HG02852 (cell line): ENCODE data around the gene INTS1.

ENCODE experiments used
- ATAC-seq: cut with Tn5 transposase; IDR thresholded peaks from one replicate; pipeline ENCODE4 v1.9.1; 2021; ENCODE audit warnings: mild to moderate bottlenecking, moderate library complexity; ENCODE audit not compliant: unreplicated experiment

INTS1 gene

DNA sequence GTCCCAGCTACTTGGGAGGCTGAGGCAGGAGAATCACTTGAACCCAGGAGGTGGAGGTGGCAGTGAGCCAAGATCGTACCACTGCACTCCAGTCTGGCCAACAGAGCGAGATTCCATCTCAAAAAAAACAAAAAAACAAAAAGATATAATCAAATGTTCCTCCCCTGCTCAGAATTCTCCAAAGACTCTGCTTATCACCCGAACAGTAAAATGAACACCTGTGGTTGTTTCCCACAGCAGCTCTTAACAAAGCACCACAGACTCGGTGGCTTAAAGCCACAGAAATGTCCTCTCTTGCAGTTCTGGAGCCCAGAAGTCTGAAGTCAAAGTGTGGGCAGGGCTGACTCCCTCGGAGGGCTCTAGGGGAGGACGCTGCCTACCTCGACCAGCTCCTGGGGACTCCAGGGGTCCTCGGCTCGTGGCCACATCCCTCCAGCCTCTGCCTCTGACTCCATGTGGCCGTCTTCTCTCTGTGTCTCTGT is 4.1 kb upstream of the INTS1 start:
- no peak for ATAC-seq

DNA sequence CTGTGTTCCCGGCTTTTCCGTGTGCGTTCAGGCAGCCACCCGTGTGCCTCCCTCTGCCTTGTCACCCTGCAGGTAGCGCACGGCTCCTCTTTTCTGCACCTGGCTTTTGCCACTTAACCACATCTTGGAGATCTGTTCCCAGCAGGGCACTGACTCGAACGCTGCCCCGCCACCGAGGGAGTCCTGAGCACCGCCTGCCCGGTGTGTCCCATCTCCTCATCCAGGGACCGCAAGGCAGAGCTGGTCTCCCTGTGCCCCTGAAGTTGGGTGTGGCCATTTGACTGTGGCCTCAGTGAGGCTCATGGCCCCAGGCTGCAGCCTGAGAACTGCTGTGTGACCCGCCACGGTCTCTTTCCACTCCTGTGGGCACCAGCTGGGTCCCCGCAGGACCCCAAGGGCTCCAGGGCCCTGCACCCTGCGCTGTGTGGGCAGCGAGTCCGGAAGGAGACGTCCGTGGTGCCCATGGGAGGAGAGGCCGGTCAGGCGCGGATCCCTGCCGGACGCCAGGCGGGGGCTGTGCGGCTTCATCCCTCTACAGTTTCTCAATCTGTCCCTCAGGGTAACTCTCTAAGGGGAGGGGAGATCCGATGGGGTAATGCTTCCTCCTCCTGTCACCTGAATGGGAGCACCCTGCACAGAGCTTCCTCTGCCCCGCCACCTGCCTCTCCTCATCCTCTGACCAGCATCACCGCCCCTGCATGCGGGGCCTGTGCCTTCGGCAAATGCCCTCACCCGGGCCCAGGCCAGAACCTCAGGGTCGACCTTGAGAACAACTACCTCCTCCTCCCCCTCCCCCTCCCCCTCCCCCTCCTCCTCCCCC is 1.8 kb upstream of the INTS1 start:
- ATAC-seq = no peak

DNA sequence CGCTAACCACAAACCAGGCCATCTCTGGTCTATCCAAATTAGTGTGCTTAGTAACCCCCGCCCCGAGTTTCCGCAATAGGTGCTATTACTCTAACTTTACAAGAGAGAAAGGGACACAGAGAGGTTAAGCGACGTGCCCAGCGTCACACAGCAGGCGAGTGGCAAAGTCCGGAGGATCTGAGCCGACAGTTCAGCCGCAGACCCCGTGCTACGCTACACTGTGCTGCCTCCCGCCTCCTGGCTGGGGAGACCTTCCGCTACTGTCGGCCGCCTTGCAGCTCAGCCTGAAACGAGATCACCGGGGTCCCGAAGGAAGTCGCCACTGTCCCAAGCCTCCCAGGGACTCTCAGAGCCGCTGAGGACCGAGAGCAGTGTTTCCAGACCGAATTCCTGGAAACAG is 799 bp downstream of the INTS1 start:
- no peak for ATAC-seq

DNA sequence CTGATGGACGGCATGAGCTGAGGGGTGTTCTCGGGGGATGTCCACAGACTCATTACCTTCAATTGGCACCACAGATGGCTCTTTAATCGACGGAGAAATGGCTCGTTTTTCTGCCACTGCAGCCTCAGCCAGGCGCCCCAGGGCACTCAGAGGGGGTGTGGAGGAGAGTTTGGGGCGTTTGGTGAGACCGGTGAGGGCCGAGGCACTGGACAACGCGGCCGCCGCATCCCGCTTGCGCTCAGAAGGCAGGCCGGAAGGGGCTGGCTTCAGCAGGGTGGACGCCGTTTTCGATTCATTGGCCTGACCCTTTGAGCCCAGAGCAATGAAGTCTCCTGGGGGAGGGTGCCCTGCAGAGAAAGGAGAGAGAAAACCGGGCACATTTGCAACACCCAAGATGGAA is 1.3 kb downstream of the INTS1 start:
- ATAC-seq = no peak

DNA sequence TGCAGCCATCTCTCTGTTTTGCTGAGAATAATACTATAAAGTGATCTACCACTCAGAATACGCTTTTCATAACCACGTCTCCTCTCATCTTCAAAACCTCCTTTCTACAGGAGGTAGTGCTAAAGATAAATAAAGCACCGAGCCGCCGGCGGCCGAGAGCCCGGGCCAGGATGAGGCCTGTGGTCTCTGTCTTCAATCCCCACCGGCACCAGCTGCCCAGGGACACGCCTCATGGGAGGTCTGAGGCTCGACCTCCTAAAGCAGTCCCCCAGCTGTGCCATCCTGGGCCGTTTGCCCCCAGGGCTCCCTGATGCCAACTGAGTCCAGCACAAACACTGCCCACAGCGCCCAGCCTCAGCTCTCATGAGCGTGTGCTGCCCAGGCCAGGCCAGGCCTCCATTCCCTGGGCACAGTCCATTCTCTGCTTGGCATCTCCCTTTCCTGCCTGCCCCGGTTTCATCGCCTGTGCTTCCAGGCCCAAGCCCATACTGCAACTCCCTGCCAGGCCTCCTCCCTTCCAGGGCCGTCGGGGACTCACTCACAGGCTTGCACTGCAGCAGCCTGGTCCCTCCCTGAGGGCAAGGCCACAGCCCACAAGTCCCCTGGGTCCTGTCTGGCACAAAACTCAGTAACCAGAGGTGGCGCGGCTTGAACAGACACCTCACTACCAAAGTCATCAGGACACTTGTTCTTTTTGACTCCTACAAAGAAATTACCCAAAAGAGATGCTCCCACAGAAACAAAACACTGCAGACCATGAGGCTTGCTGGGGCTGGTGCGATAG is 2.5 kb downstream of the INTS1 start:
- no peak for ATAC-seq

DNA sequence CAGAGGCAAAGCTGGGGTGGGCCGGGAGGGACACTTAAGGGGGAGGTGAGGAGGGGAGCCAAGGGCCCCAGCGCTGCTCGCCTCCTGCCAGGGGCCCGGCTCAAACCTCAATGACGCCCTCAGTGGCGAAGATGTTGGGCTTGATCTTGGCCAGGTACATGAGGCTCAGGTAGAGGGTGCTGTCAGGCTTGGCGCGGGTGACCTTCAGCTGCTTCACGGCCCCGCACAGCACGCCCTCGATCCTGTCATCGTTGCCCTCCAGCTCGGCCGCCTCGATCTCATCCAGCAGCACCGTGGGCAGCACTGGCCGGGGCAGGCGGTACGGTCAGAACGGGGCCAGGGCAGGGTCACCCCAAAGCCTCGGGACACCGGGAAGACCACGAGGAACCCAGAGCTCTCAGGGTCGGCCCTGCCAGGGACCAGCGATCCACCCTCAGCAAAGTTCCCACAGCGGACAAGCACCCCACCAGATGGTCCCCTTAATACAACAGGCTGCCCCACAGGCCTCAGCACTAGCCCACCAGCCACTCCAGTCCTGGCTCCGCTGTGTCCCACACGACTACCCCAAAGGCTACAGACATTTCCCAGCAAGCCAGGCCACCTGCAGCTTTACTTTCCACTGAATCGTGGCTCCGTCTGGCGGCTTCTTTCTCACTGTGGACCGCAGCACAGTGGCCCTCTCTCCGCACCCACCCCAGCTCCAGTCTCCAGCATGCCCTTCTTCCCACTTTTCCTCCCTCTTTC is 4.0 kb downstream of the INTS1 start:
- ATAC-seq = no peak

DNA sequence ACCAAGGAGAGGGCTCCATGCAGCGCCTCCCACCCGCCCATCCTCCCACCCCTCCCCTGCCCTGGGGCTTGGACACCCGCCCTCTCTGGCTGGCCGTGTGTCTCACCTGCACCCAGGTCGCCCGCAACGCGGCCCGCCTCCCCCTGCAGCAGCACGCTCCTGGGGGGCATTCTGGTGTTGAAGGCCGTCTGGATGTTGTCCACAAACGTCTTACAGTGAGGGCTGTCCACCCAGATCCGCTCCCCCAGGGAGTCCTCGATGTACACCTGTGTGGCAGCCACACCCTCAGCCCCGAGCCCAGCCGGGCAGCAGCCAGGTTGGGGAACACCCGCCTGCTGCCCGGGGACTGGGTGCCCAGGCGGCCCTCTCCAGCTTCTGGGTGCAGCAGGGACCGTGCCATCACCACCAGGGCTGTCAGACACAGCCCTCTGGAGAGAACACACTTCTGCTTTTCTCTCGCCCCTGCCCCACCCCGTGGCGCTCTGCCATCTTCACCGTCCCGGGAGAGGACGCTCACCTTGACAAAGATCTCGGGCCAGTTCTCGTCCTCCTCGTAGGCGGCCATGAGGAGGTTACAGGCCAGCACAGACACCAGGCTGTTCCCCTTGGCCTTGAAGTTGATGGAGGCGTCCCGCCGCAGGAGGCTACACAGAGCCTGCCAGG is 4.7 kb downstream of the INTS1 start:
- ATAC-seq = no peak

DNA sequence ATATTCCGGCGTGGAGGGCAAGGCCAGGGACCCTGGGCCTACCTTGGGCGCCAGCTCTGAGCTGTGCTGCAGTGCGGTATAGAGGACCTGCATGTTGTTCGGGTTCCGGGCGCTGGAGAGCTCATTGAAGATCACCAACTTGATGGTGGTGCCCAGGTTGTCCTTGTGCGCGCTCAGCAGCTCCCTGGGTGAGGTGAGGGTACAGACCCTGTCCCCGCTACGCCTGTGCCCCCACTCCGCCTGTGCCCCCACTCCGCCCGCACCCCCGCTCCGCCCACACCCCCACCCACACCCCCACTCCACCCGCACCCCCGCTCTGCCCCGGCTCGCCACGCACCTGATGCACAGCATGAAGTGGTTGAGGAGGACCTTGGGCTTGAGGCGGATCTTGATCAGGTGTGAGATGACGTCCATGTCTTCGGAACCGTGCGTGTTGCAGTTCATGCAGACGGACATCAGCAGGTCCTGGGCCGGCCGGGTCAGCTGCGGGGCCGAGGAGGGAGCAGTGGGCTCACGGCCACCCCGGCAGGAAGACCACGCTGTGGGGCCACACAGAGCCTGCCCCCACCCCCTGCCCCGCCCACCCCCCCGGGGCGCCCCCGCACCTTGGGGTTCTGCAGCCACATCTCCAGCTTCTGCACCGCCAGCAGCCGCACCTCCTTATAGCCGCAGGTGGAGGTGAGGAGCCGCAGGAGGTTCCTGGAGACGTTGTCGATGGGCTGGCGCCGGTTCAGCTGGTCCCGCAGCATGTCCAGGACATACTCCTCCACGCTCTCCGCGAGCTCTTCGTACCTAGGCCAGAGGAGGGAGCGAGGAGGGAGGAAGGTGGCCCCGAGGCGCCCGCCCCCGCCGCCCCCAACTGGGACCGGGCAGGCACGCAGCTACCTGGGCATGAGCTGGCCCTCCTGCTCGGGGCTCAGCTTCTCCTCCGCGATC is 5.6 kb downstream of the INTS1 start:
- no peak for ATAC-seq

DNA sequence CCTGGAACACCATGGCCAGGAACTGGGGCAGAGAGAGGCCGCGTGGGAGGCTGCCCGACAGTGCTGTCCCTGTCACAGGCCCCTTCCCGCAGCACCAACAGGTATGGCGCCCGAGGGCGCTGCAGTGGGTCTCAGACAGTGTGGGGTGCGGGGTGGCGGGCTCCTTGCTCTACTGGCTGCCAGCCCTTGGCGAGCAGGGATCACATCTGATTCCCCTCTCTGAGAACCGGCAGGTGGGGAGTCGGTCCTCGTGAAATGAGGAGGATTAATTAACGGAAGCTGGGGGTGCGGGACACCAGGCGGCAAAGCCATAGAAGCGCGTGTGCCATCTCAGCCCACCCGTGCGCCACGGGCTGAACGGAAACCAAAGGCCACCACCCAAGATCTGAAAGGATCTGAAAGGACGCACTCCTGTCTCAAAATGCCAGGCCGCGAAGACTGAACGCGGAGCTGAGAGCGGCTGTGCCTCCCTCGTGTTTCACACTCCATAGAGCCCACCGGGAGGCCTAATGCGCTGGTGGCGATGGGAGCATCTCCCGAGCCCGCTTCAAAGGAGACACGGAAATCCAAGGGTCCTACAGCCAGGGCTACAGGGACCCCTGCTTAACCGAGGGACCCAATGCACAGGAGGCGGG is 6.8 kb downstream of the INTS1 start:
- ATAC-seq = no peak

DNA sequence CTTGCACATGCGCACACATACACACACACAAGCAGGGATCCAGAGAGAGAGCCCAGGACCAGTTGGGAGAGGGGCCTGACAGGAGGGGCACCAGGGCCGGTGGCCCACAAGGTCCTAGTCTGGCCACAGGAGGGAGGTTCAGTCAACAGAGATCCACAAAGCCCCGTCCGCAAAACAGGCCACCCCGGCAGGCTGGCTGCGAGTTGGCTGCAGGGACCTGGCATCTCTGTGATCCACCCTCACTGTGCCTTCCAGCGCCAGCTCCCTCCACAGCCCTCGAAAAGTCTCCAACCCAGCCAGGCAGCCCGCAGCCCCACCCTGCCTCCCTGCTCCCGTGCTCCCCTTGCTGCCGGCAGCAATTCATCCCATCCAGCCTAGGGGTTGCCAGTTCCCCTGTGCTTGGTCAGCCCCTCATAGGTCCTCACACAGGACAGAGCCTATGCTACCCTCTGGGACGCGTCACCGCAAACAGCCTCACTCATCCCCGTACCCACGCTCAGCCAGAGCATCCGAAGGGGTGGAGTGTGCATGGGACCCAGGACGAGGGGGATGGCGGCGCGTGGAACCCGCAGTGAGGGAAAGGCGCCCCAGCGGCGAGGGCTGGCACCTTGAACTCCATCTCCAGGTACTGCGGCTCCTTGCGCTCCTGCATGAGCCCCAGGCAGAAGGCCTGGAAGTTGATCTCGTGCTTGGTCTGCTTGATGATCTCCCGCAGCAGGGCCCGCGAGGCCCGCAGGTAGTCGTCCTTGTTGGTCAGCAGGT is 7.5 kb downstream of the INTS1 start:
- ATAC-seq = no peak

DNA sequence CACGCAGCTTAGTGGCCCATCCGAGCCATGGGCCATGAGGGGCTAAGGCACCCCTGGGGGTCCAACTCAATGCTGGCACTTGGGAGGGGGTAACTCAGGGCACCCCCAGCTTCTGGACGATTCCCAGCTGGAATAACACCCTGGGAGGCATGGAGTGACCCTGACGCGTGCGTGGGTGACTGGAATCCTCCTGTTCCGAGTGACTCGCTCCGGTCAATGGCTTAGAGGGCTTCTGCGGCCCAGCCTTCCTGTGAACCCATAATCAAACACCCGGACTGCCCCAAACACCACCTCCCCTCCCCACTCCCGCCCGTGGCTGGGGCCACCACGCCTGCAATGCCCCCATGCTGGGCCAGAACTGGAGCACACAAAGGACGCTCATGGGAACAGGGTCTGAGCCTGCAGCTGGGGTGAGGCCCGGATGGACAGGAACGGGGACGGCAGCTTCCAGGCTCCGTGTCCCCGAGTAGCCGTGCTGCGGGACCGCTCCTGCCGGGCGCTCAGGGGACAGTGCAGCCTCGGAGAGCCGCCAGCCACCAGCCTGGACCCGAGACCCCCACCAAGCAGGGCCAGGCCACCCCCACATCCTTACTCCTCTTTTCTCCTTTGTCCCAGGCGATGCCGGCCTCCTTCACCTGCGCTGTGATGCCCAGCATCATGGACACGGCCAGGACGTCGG is 8.5 kb downstream of the INTS1 start:
- ATAC-seq = no peak

DNA sequence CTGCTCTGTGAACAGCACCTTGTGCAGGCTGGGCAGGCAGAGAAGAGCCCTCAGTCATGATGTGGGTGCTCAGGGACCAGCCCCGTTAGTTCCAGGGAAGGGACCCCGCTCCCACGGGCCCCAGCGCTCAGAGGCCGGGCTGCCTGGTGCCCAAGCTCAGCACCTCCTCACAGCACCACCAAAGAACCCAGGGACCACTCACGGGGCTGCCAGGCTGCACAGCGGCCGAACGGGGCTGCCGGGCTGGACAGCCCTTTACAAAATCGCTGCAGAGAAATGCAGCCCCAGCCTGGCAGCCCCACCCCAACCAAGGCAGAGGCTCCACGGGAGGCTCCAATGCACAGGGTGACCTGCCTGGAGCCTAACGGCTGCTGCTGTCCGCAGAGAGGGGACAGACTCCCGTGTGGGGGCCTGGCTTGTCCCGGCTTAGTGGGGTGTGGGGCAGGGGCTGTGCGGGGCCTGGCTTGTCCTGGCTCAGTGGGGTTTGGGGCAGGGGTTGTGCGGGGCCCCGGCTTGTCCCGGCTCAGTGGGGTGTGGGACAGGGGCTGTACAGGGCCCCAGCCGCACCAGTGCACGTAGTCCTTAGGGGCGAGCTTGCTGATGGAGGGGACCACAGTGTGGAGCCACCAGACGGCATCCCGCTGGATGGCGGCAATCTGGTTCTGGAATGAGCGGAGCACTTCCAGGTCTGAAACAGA is 9.2 kb downstream of the INTS1 start:
- no peak for ATAC-seq

DNA sequence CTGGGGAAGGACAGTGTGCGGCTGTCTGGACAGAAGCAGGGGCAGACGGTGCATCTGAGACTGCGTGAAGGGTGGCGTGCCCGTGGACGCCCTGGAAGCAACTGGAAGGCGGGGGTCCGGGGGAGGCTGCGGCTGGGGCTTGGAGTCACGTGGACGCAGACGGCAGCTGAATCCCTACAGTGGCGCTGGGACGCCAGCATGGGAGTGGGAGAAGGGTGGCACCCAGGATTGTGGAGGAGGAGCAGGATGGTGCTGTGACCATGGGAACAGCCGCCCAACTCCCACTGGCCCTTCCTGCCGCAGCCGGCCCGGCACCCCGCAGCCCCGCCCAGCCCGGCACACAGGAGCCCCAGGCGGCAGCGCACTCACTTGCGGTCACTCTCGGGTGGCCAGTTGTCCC is 9.7 kb downstream of the INTS1 start:
- no peak for ATAC-seq

DNA sequence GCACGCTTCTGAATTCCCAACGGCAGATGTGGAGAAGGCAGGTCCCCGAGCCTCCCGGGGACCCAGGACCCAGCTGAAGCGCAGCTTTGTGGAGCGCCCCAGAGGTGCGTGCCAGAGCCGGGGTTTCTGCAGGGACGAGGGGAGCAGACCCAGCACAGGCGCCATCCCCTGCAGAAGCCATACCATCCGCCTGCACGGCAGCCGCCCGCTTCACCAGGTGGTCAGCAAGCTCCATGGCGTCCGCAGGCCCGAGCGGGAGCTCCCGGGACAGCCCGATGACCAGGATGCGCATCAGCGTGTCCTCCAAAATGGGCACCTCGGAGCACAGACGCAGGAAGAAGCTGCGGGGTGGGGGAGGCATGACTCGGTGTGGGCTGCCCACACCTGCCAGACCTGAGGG is 10.6 kb downstream of the INTS1 start:
- ATAC-seq = no peak

DNA sequence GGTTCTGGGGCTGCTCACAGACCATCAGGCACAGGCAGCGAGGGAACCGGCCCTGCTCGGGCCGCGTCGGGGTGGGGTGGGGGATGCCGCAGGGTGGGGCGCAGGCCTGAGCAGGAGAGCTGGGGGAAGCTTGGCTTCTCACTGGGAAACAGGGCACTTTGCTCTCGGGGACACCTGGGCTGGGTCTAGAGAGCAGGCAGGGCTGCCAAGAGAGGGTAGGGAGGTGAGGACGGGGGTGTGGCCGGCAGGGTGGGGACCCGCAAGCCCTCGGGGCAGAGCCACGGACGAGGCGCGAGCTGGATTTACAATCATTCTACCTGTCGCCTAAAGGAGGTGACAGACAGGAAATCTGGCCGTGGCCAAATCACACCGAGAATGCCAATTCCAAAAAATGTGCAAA is 11.1 kb downstream of the INTS1 start:
- ATAC-seq = no peak

DNA sequence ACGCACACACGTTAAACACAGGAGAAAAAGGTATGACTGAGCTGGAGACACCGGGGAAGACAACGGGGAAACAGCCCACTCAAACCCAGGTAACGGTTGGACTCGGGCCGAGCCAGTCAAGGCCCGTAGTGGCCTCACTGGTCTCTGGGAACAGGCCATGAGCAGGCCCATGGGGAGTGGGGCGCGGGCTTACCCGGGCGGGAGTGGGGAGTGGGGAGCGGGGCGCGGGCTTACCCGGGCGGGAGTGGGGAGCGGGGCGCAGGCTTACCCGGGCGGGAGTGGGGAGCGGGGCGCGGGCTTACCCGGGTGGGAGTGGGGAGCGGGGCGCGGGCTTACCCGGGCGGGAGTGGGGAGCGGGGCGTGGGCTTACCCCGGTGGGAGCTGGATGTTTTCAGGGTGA is 11.5 kb downstream of the INTS1 start:
- no peak for ATAC-seq

DNA sequence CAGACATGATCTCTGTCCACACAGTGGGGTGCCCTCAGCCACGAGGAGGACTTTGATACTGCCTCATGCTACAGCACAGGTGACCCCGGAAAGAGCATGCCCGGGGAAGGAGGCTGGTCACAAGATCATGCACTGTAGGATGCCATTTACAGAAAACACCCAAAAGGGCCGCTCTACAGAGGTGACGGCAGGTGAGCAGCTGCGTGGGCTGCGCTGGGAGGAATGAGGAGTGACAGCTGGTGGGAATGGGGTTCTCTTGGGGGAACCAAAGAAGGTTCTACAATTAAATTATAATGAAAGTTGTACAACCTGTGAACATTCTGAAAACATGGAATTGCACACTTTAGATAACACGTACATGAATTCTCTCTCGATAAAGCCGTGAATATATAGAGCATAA is 12.0 kb downstream of the INTS1 start:
- ATAC-seq = no peak

DNA sequence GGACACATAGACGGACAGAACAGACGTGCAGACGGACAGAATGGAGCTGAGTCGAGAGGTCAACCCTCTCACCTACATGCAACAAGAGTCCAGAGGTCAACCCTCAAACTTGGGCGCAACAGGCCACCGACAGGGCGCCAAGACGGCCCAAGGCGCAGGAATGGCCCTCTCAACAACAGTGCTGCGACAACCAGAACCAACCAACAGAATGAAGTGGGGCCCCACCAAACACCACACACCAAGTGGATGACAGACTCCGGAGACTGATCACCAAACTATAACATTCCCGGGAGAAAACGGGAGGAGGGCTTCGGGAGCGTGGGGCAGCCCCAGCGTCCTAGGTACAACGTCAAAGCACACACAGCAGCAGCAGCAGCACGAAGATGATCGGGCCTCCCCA is 13.4 kb downstream of the INTS1 start:
- no peak for ATAC-seq
